Globus pallidus (tissue), 1 donor: ENCODE results near the gene IGFBP3.

ENCODE experiments used
- DNase-seq: peaks from one replicate; pipeline ENCODE4 v3.0.0-alpha.2; 2015; ENCODE audit warnings: low spot score

IGFBP3 gene

DNA sequence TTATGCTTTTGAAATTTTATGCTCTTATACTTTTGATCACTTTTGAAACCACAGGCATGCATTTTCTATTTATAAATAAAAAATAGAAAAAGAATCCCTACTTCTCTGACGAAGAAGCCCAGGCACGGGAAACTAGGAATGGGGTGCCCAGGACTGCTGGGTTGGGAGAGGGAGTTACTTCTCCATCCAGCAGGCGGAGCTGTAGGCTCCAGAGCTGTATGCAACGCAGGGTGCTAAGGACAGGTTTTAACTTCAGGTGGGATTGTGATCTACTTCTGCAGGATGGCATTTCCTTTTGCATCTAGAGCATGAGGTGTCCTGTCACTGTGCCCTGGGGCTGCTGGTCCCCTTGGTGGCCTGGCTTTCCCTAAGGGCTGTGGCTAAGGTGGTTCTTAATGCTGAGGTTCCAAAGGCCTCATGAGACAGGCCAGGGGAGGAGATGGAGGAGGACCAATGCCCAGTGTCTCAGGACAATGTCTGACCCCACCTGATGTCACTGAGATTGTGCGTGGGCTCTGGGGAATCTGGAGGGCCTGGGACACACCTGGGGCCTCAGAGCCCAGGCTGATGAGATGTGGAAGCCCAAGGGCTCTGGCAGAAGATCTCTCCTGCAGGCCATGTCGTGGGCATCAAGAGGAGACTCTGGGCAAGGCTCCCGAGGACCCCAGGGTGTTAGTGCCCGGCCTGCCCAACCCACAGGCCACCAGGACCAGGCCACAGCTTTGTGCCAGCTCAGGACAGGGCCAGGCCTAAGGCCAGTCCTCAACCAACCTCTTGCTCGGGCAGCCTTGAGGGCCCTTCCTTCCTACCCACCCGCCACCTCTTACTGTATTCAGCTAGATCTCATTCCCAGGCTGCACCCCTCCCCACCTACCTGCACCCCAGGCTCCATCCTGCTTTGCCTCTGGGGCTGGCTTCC lies 48.7 kb downstream of the IGFBP3 start:
- DNase-seq, result no peak

DNA sequence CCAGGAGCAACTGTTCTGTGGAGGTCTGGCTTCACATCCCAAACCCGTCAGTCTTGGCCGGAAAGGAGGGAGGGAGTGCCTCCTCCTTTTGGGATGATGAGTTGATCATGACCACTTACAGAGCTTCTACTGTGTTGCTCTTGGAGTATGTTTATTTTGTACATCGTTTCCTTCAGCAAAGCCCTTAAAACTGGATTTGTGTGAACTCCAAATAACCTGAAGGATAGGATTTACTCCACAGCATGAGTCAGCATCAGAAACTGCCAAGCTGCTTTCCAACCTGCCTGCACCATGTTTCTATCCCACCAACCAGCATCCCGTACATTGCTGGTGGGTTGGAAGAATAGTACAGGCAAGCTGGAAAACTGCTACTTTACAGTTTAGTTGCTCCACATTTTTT lies 51.6 kb downstream of the IGFBP3 start:
- no peak for DNase-seq

DNA sequence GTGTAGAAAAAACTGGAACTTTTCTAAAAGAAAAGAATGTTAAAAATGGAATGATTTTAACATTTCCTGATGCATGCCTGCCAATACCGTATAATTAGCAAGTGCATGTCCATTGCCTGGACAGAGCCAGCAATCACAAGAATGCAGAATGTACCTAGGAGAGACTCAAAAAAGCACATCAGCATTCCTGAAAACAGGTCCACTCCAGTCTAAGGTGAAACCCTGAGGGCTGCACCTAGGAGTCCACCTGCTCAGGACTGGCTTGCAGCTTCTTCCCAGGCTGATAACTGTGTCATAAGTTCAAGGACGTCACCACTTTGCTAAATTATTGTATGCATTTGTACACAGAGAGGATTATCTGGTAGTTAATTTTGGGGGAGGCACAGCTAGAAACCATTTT lies 53.6 kb downstream of the IGFBP3 start:
- DNase-seq, result no peak

DNA sequence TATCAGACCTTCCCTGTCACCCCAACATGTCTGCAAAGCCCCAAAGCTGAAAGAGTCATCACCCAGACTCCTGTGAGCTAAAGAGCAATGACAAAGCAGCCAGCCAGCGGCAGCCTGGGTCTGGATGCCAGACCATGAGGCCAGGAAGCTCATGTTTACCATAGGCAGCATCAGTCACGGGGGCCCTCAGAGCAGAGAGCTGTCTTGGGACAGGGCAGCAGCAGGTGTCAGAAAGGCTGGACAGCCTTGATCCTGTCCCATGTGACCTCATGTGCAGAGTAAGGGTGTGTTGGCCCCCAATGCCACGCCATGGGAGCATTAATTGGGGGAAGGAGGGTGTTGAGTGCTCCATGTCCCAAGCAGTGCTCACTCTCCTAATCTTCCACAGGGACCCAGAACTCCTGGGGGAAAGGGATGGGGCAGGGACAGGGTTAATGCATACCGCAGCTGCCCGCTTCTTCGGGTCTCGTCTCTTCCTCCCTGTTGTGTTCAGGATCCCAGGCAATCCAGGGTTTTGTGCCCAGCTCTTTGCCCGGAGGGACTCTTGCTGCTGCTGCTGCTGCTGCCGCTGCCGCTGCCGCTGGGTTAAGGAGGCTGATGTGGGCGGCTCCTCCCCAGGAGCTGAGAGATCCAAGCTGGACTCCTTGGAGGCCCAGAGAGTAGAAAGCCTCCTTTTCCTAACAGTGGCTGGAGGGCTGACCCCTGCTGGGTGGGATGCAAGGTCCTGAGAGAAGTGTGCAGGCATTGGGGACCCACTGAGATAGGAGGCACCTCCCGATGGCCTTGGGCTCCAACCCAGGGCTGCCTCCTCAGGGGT lies 55.3 kb downstream of the IGFBP3 start:
- no peak for DNase-seq

DNA sequence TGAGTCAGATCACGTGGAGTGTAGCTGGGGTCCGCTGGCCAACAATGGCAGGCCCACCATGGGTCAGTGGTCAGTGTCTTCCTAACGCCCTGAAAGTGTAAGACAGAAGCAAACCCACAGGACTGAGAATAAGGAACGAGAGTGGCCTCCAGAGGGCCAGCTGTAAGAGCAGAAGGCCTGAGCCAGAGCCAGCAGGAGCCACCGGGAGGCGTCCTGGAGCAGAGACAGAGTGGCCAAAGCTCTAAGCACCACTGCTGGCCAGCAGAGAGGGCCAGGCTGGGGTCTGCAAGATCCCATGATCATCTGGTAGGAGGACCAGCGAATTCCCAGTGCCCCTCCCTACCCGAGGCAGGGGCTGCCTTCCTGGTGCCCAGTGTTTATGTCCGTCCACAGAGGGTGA lies 57.4 kb downstream of the IGFBP3 start:
- DNase-seq, result no peak
